Fibroblast of peridontal ligament (primary cell): ENCODE measurements around the gene NFIL3.

ENCODE experiments used
- DNase-seq: peaks from one replicate; pipeline ENCODE4 v3.0.0-alpha.2; 2010; ENCODE audit errors: extremely low read depth

The NFIL3 gene

GRCh38 chr9:91360551-91361290, 62.9 kb downstream of the NFIL3 start:
- DNase-seq = peak; percentile 27

DNA sequence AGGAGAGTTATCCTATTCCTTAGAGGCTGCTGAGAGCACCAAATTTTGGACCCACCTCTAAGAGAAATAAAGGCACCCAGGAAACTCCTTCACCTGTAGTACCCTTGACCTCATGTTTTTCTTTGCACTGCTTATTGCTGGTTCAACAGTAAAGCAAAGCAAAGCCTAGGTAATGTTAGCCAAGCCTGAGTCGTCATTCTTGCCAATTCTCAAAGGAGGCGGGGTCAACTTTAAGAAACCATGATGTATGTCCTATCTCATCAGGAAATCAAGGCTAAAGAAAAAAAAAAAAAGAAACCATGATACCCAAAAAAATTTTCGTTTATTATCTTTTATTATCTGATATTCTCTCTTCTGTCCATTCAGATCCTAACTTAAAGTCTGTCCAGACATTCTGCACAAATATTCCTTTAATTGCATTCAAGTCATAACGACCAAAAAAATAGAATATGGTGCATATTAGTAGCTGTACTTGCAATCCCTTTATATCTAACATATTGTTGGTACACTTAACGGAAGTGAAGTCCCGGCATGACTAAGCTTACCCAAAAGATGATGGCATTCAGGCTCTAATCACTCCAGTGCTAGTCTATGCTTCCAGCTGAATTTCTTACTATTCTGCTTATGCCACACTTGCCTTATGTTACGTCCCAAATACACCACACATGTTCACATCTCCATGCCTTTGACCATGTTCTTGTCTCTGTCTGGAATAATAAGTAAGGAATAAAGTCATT, 63.7 kb downstream of the NFIL3 start:
- DNase-seq = peak; percentile 45

GRCh38 chr9:91359083-91359482, 64.5 kb downstream of the NFIL3 start:
- DNase-seq = no peak
